Measurements from ENCODE around the gene ZNF280A.

DNA sequence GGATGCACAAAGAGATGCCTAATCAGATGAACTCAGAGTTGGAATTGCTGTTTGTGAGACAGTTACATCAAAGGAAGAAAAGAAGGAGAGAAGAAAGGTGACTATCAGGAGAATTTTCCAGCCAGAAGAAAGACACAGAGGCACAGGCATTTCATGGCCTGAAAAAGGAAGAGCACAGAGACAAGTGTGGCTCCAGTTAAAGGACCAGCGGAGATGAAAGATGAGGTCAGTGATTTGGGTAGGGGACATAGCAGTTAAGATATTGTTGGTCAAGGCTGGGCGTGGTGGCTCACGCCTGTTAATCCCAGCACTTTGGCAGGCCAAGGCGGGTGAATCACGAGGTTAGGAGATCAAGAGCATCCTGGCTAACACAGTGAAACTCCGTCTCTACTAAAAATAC is 3.4 kb upstream of the ZNF280A start:
- TF ChIP-seq EZH2 (IDR thresholded peaks at IDR 0.05; ENCODE audit: borderline replicate concordance, low read depth, low read length, severe bottlenecking) (no peak), POLR2A (IDR thresholded peaks at IDR 0.05; ENCODE audit: low read depth, low read length) (no peak)
- TF ChIP-seq, protein P1, sequence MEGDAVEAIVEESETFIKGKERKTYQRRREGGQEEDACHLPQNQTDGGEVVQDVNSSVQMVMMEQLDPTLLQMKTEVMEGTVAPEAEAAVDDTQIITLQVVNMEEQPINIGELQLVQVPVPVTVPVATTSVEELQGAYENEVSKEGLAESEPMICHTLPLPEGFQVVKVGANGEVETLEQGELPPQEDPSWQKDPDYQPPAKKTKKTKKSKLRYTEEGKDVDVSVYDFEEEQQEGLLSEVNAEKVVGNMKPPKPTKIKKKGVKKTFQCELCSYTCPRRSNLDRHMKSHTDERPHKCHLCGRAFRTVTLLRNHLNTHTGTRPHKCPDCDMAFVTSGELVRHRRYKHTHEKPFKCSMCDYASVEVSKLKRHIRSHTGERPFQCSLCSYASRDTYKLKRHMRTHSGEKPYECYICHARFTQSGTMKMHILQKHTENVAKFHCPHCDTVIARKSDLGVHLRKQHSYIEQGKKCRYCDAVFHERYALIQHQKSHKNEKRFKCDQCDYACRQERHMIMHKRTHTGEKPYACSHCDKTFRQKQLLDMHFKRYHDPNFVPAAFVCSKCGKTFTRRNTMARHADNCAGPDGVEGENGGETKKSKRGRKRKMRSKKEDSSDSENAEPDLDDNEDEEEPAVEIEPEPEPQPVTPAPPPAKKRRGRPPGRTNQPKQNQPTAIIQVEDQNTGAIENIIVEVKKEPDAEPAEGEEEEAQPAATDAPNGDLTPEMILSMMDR (IDR thresholded peaks at IDR 0.05; ENCODE audit: extremely low read depth in 1 of 2, insufficient read depth in 1 of 2, low read depth in 1 of 2, low read length in 2 of 2) = no peak
